Activated naive CD8-positive, alpha-beta T cell treated with anti-CD3 and anti-CD28 coated beads for 36 hours (primary cell): Measurements from ENCODE around the gene MYO7B. TPM values are rescaled to one million over a fixed set of nuclear protein-coding genes. Genes with fewer than 3 reads are reported as not detected.

ENCODE experiments used
- DNase-seq: peaks from one replicate; pipeline ENCODE4 v3.0.0; 2021
- H3K27ac Mint-ChIP-seq: one replicate; pipeline ENCODE4 v1.8.0; 2022; ENCODE audit warnings: mild to moderate bottlenecking, moderate library complexity, mixed read lengths
- H3K27me3 Mint-ChIP-seq: one replicate; pipeline ENCODE4 v1.8.0; 2022; ENCODE audit warnings: mild to moderate bottlenecking, mixed read lengths
- H3K36me3 Mint-ChIP-seq: one replicate; pipeline ENCODE4 v1.8.0; 2021; ENCODE audit warnings: mild to moderate bottlenecking, mixed read lengths
- H3K4me1 Mint-ChIP-seq: one replicate; pipeline ENCODE4 v1.8.0; 2021; ENCODE audit warnings: mixed read lengths
- H3K4me3 Mint-ChIP-seq: one replicate; pipeline ENCODE4 v1.8.0; 2022; ENCODE audit warnings: mild to moderate bottlenecking, moderate library complexity, mixed read lengths
- H3K9me3 Mint-ChIP-seq: one replicate; pipeline ENCODE4 v1.8.0; 2022; ENCODE audit warnings: mixed read lengths
- total RNA-seq, 2 experiments: library from RNA; stranded (reverse); gene quantifications; one replicate each; pipeline ENCODE4 v1.2.3, GENCODE V29; 2021

Gene MYO7B
- total RNA-seq, 2 experiments from 2014 or later = 0.62 to 0.88 TPM

GRCh38 chr2:127639111-127639474, 103.6 kb downstream of the MYO7B start:
- Mint-ChIP-seq H3K9me3 (no peaks in the 10 kb centered on the region), H3K36me3 (no peaks in the 10 kb centered on the region), H3K4me3 (no peak overlapping the region), H3K4me1 (peaks cover 26% of the 10 kb centered on the region), H3K27ac (no peak overlapping the region), H3K27me3 (no peaks in the 10 kb centered on the region)
- DNase-seq = no peak

- peak overlapping the region; percentile 71 for H3K27ac Mint-ChIP-seq
- no peaks in the 10 kb centered on the region for H3K27me3 Mint-ChIP-seq
- DNase-seq = peak; percentile 37
- H3K4me1 Mint-ChIP-seq = peaks cover 26% of the 10 kb centered on the region
- no peaks in the 10 kb centered on the region for H3K9me3 Mint-ChIP-seq
- H3K4me3 Mint-ChIP-seq = peak overlapping the region; percentile 74
- H3K36me3 Mint-ChIP-seq = no peaks in the 10 kb centered on the region
Measured at GRCh38 chr2:127640082-127641072, 104.9 kb downstream of the MYO7B start.

- peak overlapping the region; percentile 74 for H3K4me3 Mint-ChIP-seq
- no peaks in the 10 kb centered on the region for H3K36me3 Mint-ChIP-seq
- no peaks in the 10 kb centered on the region for H3K27me3 Mint-ChIP-seq
- peak overlapping the region; percentile 71 for H3K27ac Mint-ChIP-seq
- no peaks in the 10 kb centered on the region for H3K9me3 Mint-ChIP-seq
- peaks cover 22% of the 10 kb centered on the region for H3K4me1 Mint-ChIP-seq
- DNase-seq = peak; percentile 26
Measured at GRCh38 chr2:127641133-127641532, 105.7 kb downstream of the MYO7B start.

GRCh38 chr2:127641846-127642507, 106.5 kb downstream of the MYO7B start:
- H3K27me3 Mint-ChIP-seq = no peaks in the 10 kb centered on the region
- peak overlapping the region; percentile 74 for H3K4me3 Mint-ChIP-seq
- H3K9me3 Mint-ChIP-seq = no peaks in the 10 kb centered on the region
- peak; percentile 52 for DNase-seq
- no peaks in the 10 kb centered on the region for H3K36me3 Mint-ChIP-seq
- H3K27ac Mint-ChIP-seq = peak overlapping the region; percentile 71
- peaks cover 24% of the 10 kb centered on the region for H3K4me1 Mint-ChIP-seq

- peaks cover 25% of the 10 kb centered on the region for H3K4me1 Mint-ChIP-seq
Measured at GRCh38 chr2:127642706-127643438, 107.4 kb downstream of the MYO7B start.

GRCh38 chr2:127643439-127644065, 108.1 kb downstream of the MYO7B start:
- H3K36me3 Mint-ChIP-seq = no peaks in the 10 kb centered on the region
- no peak overlapping the region for H3K4me3 Mint-ChIP-seq
- no peaks in the 10 kb centered on the region for H3K27me3 Mint-ChIP-seq
- H3K4me1 Mint-ChIP-seq = peaks cover 22% of the 10 kb centered on the region
- H3K9me3 Mint-ChIP-seq = no peaks in the 10 kb centered on the region
- H3K27ac Mint-ChIP-seq = no peak overlapping the region
- no peak for DNase-seq

More at GRCh38 chr2:127642706-127643438, 107.4 kb downstream of the MYO7B start:
- Mint-ChIP-seq H3K9me3 (no peaks in the 10 kb centered on the region), H3K4me3 (peak overlapping the region; percentile 74), H3K36me3 (no peaks in the 10 kb centered on the region), H3K27ac (no peak overlapping the region), H3K27me3 (no peaks in the 10 kb centered on the region)
- DNase-seq = no peak

GRCh38 chr2:127644066-127645025, 108.9 kb downstream of the MYO7B start:
- no peak overlapping the region for H3K27ac Mint-ChIP-seq
- H3K4me1 Mint-ChIP-seq = peaks cover 19% of the 10 kb centered on the region
- no peak overlapping the region for H3K4me3 Mint-ChIP-seq
- H3K36me3 Mint-ChIP-seq = no peaks in the 10 kb centered on the region
- no peak for DNase-seq
- H3K9me3 Mint-ChIP-seq = no peaks in the 10 kb centered on the region
- no peaks in the 10 kb centered on the region for H3K27me3 Mint-ChIP-seq

- Mint-ChIP-seq H3K27ac (no peak overlapping the region), H3K27me3 (no peaks in the 10 kb centered on the region), H3K9me3 (no peaks in the 10 kb centered on the region), H3K36me3 (no peaks in the 10 kb centered on the region), H3K4me1 (peaks cover 19% of the 10 kb centered on the region), H3K4me3 (no peak overlapping the region)
- DNase-seq = no peak
Measured at GRCh38 chr2:127645026-127645394, 109.5 kb downstream of the MYO7B start.

GRCh38 chr2:127645395-127646291, 110.2 kb downstream of the MYO7B start, which contains the start of gene GPR17:
TSS of gene GPR17 (plus strand) at chr2:127646153. CDS start at chr2:127650736, 4,583 bp downstream.
- Mint-ChIP-seq H3K27me3 (no peaks in the 10 kb centered on the region), H3K36me3 (no peaks in the 10 kb centered on the region), H3K27ac (no peak within 1 kb of the TSS), H3K4me3 (no peak within 1 kb of the TSS), H3K4me1 (peaks cover 19% of the 10 kb centered on the region), H3K9me3 (no peaks in the 10 kb centered on the region)
- no peak for DNase-seq

- no peaks in the 10 kb centered on the region for H3K9me3 Mint-ChIP-seq
- no peak for DNase-seq
- no peaks in the 10 kb centered on the region for H3K36me3 Mint-ChIP-seq
- H3K4me3 Mint-ChIP-seq = no peak overlapping the region
- H3K4me1 Mint-ChIP-seq = peaks cover 16% of the 10 kb centered on the region
- H3K27ac Mint-ChIP-seq = no peak overlapping the region
- no peaks in the 10 kb centered on the region for H3K27me3 Mint-ChIP-seq
Measured at GRCh38 chr2:127646487-127647241, 111.2 kb downstream of the MYO7B start.

- no peaks in the 10 kb centered on the region for H3K36me3 Mint-ChIP-seq
- peaks cover 16% of the 10 kb centered on the region for H3K4me1 Mint-ChIP-seq
- no peaks in the 10 kb centered on the region for H3K27me3 Mint-ChIP-seq
- H3K9me3 Mint-ChIP-seq = no peaks in the 10 kb centered on the region
- H3K4me3 Mint-ChIP-seq = no peak overlapping the region
- H3K27ac Mint-ChIP-seq = no peak overlapping the region
- DNase-seq = no peak
Measured at GRCh38 chr2:127647242-127648190, 112.0 kb downstream of the MYO7B start.
